Neural crest cell (in vitro differentiated cells): ENCODE data around the gene SCAF1. TPM values are rescaled to one million over a fixed set of nuclear protein-coding genes. Genes with fewer than 3 reads are reported as not detected.

ENCODE experiments used
- DNase-seq: peaks from one replicate; pipeline ENCODE4 v3.0.0; 2021; ENCODE audit warnings: low read depth, mixed read lengths, low spot score
- H3K27ac Mint-ChIP-seq: one replicate; pipeline ENCODE4 v1.8.0; 2021; ENCODE audit warnings: mild to moderate bottlenecking, mixed read lengths; ENCODE audit not compliant: unreplicated experiment
- H3K27me3 Mint-ChIP-seq: 2 replicates; pipeline ENCODE4 v1.8.0; 2021; ENCODE audit warnings: low read depth, mild to moderate bottlenecking, mixed read lengths
- H3K36me3 Mint-ChIP-seq: 2 replicates; pipeline ENCODE4 v1.8.0; 2021; ENCODE audit warnings: low read depth, mild to moderate bottlenecking, mixed read lengths
- H3K4me1 Mint-ChIP-seq: 2 replicates; pipeline ENCODE4 v1.8.0; 2021; ENCODE audit warnings: mixed read lengths
- H3K4me3 Mint-ChIP-seq: one replicate; pipeline ENCODE4 v1.8.0; 2021; ENCODE audit warnings: mild to moderate bottlenecking, mixed read lengths
- H3K9me3 Mint-ChIP-seq: 2 replicates; pipeline ENCODE4 v1.8.0; 2021; ENCODE audit warnings: mixed read lengths
- CTCF ChIP-seq: fragments of 200-600 bp; sonication (generic); conservative IDR thresholded peaks from 2 replicates; pipeline ENCODE4 v1.5.0; 2021; ENCODE audit warnings: antibody characterized with exemption, mild to moderate bottlenecking
- total RNA-seq: library from RNA; stranded (reverse); gene quantifications from 2 replicates; pipeline ENCODE4 v1.2.1, GENCODE V29; 2021

The SCAF1 gene
- total RNA-seq, 1 donor from 2014 or later: 91.9 TPM

GRCh38 chr19:49594157-49594992, 47.6 kb upstream of the SCAF1 start:
- Mint-ChIP-seq H3K36me3 (peaks cover 3% of the 10 kb centered on the region), H3K4me3 (peak overlapping the region; percentile 90), H3K9me3 (no peaks in the 10 kb centered on the region), H3K27me3 (peaks cover 2% of the 10 kb centered on the region), H3K27ac (no peak overlapping the region), H3K4me1 (peaks cover 27% of the 10 kb centered on the region)
- TF ChIP-seq CTCF: no peak
- DNase-seq: no peak

- no peaks in the 10 kb centered on the region for H3K9me3 Mint-ChIP-seq
- H3K36me3 Mint-ChIP-seq: peaks cover 7% of the 10 kb centered on the region
- no peak overlapping the region for H3K27ac Mint-ChIP-seq
- no peak for DNase-seq
- peaks cover 2% of the 10 kb centered on the region for H3K27me3 Mint-ChIP-seq
- peaks cover 23% of the 10 kb centered on the region for H3K4me1 Mint-ChIP-seq
- no peak overlapping the region for H3K4me3 Mint-ChIP-seq
- TF ChIP-seq CTCF: no peak
These were observed 46.8 kb upstream of the SCAF1 start for GRCh38 chr19:49594993-49595818.

GRCh38 chr19:49595819-49596404, 46.1 kb upstream of the SCAF1 start:
- Mint-ChIP-seq H3K36me3 (peaks cover 9% of the 10 kb centered on the region), H3K27me3 (peaks cover 2% of the 10 kb centered on the region), H3K4me3 (no peak overlapping the region), H3K27ac (no peak overlapping the region), H3K4me1 (peaks cover 22% of the 10 kb centered on the region), H3K9me3 (no peaks in the 10 kb centered on the region)
- no peak for TF ChIP-seq CTCF
- no peak for DNase-seq

- DNase-seq: no peak
- Mint-ChIP-seq H3K27me3 (peaks cover 2% of the 10 kb centered on the region), H3K4me3 (no peak overlapping the region), H3K27ac (no peak overlapping the region), H3K36me3 (peaks cover 12% of the 10 kb centered on the region), H3K9me3 (no peaks in the 10 kb centered on the region), H3K4me1 (peaks cover 22% of the 10 kb centered on the region)
- no peak for TF ChIP-seq CTCF
These were observed 45.6 kb upstream of the SCAF1 start for GRCh38 chr19:49596407-49596806.

GRCh38 chr19:49596954-49597702, 44.9 kb upstream of the SCAF1 start:
- Mint-ChIP-seq H3K9me3 (no peaks in the 10 kb centered on the region), H3K27ac (no peak overlapping the region), H3K4me1 (peaks cover 21% of the 10 kb centered on the region), H3K4me3 (no peak overlapping the region), H3K36me3 (peaks cover 14% of the 10 kb centered on the region), H3K27me3 (peaks cover 2% of the 10 kb centered on the region)
- no peak for DNase-seq
- no peak for TF ChIP-seq CTCF
